Brain microvascular endothelial cell (primary cell): Measurements from ENCODE around the gene CFAP52.
"Not testable (repeated sequence)": the region's sequence is repeated elsewhere in the genome, so short reads cannot be mapped to it uniquely, and the experiment has no call there.

Experiments used
- DNase-seq: peaks from one replicate; pipeline ENCODE4 v3.0.0-alpha.2; 2020
- H3K27ac ChIP-seq: fragments of 250-450 bp; sonication (Bioruptor Pico); 2 replicates; pipeline ENCODE4 v1.5.1; 2020; ENCODE audit warnings: mild to moderate bottlenecking, moderate library complexity
- H3K27me3 ChIP-seq: fragments of 250-450 bp; sonication (Bioruptor Pico); replicated peaks from 2 replicates; pipeline ENCODE4 v1.5.1; 2020; ENCODE audit warnings: mild to moderate bottlenecking
- H3K36me3 ChIP-seq: fragments of 250-450 bp; sonication (Bioruptor Pico); replicated peaks from 2 replicates; pipeline ENCODE4 v1.5.1; 2020; ENCODE audit warnings: mild to moderate bottlenecking
- H3K4me3 ChIP-seq: 2 replicates; pipeline ENCODE4 v1.5.1; 2011; ENCODE audit warnings: low read depth, mild to moderate bottlenecking, control low read depth, low read length, moderate library complexity
- in situ Hi-C: cut with HindIII; loops from 2 replicates; pipeline ENCODE4 v1.10.0; 2017; ENCODE audit warnings: low sequenced_read_pairs, low pct_ligation_motif_present
- TF ChIP-seq, protein P1 (sequence below): IDR thresholded peaks from 2 replicates; pipeline ENCODE4 v1.5.1; 2011; ENCODE audit warnings: low read depth, mild to moderate bottlenecking, moderate library complexity, low read length, control low read depth, inconsistent platforms; ENCODE audit errors: missing control alignments

CFAP52 gene

DNA sequence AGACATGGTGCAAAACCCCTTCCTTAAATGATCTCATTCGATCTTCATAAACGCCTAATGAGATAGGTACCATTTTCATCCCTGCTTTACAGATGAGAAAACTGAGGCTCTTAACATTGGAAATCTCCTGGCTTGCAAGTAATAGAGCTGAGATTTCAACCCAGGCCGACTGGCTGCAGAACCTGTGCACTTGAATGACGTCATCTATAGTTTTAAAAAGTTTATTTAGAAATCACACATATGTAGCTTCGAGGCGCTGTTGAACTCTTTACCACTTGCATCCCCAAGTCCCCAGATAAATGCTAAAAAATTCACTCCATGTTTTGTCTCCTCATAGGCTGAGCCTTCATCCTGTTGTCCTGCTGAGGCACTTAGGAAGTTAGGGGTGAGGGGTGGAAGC, 30.0 kb downstream of the CFAP52 start:
- H3K27ac ChIP-seq: no peak overlapping the region
- no peaks in the 10 kb centered on the region for H3K36me3 ChIP-seq
- DNase-seq: no peak
- in situ Hi-C loops: no loop called here
- no peak overlapping the region for H3K4me3 ChIP-seq
- TF ChIP-seq, protein P1, sequence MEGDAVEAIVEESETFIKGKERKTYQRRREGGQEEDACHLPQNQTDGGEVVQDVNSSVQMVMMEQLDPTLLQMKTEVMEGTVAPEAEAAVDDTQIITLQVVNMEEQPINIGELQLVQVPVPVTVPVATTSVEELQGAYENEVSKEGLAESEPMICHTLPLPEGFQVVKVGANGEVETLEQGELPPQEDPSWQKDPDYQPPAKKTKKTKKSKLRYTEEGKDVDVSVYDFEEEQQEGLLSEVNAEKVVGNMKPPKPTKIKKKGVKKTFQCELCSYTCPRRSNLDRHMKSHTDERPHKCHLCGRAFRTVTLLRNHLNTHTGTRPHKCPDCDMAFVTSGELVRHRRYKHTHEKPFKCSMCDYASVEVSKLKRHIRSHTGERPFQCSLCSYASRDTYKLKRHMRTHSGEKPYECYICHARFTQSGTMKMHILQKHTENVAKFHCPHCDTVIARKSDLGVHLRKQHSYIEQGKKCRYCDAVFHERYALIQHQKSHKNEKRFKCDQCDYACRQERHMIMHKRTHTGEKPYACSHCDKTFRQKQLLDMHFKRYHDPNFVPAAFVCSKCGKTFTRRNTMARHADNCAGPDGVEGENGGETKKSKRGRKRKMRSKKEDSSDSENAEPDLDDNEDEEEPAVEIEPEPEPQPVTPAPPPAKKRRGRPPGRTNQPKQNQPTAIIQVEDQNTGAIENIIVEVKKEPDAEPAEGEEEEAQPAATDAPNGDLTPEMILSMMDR: no peak
- no peaks in the 10 kb centered on the region for H3K27me3 ChIP-seq

DNA sequence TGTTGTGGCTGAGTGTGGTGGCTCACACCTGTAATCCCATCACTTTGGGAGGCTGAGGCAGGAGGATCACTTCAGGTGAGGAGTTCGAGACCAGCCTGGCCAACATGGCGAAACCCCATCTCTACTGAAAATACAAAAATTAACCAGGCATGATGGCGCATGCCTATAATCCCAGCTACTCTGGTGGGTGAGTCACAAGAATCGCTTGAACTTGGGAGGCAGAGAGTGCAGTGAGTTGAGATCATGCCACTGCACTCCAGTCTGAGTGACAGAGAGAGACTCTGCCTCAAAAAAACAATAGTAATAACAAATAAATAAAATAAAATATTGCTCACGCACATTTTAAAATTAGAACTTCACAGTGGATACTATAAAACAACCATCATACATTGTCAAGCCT, 30.6 kb downstream of the CFAP52 start:
- in situ Hi-C loops, H3K36me3 ChIP-seq, H3K27ac ChIP-seq, H3K4me3 ChIP-seq, H3K27me3 ChIP-seq, DNase-seq: not testable (repeated sequence)

DNA sequence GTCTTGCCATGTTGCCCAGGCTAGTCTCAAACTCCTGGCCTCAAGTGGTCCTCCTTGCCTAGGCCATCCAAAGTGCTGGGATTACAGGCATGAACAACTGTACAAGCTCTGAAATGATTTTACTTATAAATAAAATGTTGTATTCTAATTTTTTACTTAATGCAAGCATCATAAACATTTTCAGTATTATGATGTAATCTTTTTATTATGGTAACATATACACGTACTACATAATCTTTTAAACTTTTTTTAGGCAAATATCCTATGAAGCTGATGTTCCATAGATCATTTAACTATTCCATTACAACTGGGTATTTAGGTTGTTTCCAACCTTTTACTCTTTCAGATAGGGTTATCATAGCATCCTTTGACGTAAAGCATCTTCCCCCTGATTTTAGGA, 35.1 kb downstream of the CFAP52 start:
- Histone ChIP-seq H3K27me3 (no peaks in the 10 kb centered on the region), H3K36me3 (no peaks in the 10 kb centered on the region), H3K4me3 (no peak overlapping the region), H3K27ac (no peak overlapping the region)
- TF ChIP-seq, protein P1: no peak
- in situ Hi-C loops: no loop called here
- DNase-seq: no peak

DNA sequence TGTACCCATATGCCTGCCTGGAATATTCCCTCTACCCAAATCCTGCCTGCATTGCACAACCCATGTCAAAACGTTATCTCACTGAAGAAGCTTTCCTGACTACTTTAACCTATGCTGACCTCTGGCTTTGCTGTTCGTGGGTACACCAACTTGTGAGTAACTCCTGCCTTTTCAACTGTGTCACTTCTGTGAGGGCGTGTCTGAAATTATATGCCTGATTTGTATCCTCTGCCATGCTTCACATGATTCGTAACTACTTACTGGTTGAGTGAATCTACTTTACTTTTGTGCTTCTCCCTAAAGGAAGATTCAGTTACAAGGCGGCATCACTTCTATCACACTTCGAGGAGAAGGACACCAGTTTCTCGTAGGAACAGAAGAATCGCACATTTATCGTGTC, 35.6 kb downstream of the CFAP52 start:
- TF ChIP-seq, protein P1: no peak
- H3K4me3 ChIP-seq: no peak overlapping the region
- no peak for DNase-seq
- no peaks in the 10 kb centered on the region for H3K36me3 ChIP-seq
- H3K27me3 ChIP-seq: no peaks in the 10 kb centered on the region
- H3K27ac ChIP-seq: no peak overlapping the region
- in situ Hi-C loops: no loop called here

DNA sequence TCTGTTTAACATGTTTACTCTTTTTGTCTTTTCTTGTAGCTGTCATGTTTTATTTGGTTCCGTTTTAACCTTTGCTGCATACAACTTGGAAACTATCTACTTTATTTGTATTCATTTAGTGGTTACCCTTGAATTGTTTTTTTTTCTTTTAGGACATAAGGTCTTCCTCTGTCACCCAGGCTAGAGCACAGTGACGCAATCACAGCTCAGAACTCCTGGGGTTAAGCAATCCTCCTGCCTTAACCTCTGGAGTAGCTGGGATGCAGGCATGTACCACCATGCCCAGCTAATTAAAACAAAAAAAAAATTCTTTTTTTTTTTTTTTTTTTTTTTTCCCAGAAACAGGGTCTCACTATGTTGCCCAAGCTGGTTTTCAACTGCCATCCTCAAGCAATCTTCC, 39.0 kb downstream of the CFAP52 start:
- no peak for DNase-seq
- no peak overlapping the region for H3K27ac ChIP-seq
- H3K36me3 ChIP-seq: no peaks in the 10 kb centered on the region
- TF ChIP-seq, protein P1: no peak
- in situ Hi-C loops: no loop called here
- H3K4me3 ChIP-seq: no peak overlapping the region
- H3K27me3 ChIP-seq: no peaks in the 10 kb centered on the region

DNA sequence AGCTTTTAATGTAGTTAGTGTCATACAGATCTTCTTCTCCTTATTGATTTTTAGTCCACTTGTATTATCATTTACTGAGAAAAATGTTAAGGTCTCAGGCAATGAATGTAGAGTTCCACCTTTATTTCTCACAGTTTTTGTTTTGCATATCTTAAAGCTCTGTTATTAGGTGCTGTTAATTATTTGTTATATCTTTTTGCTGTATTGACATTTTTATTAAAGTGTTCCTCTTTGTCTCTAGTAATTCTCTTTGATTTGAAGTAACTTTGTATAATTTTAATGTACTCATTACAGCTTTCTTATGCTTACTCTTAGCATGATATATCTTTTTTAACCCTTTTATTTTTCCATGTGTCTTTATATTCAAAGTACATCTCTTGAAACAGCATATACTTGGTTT, 46.5 kb downstream of the CFAP52 start:
- no peaks in the 10 kb centered on the region for H3K36me3 ChIP-seq
- TF ChIP-seq, protein P1: no peak
- DNase-seq: no peak
- H3K27ac ChIP-seq: no peak overlapping the region
- in situ Hi-C loops: no loop called here
- no peak overlapping the region for H3K4me3 ChIP-seq
- no peaks in the 10 kb centered on the region for H3K27me3 ChIP-seq
